Measurements from ENCODE around the gene PCBP3. TPM values are rescaled to one million over a fixed set of nuclear protein-coding genes. Genes with fewer than 3 reads are reported as not detected.

Gene PCBP3
- total RNA-seq, 1 donor from 2014 or later: not detected

DNA sequence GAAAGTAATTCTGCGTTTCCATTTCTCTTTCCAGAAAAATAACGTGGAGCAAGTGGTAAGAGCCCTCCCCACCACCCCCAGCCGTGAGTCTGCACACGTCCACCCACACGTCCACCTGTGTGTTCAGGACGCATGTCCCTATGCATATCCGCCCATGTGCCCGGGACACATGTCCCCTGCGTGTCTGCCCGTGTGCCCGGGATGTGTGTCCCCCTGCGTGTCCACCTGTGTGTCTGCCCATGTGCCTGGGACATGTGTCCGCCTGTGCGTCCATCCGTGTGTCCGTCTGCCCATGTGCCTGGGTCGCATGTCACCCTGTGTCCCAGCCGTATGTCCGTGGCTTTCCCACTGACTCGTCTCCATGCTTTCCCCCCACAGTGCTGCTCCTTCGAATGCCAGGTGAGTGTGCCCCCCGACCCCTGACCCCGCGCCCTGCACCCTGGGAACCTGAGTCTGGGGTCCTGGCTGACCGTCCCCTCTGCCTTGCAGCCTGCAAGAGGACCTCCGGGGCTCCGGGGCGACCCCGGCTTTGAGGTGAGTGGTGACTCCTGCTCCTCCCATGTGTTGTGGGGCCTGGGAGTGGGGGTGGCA is 343.7 kb downstream of the PCBP3 start:
- H3K4me3 ChIP-seq (ENCODE audit: low read depth, low read length): no peak overlapping the region

DNA sequence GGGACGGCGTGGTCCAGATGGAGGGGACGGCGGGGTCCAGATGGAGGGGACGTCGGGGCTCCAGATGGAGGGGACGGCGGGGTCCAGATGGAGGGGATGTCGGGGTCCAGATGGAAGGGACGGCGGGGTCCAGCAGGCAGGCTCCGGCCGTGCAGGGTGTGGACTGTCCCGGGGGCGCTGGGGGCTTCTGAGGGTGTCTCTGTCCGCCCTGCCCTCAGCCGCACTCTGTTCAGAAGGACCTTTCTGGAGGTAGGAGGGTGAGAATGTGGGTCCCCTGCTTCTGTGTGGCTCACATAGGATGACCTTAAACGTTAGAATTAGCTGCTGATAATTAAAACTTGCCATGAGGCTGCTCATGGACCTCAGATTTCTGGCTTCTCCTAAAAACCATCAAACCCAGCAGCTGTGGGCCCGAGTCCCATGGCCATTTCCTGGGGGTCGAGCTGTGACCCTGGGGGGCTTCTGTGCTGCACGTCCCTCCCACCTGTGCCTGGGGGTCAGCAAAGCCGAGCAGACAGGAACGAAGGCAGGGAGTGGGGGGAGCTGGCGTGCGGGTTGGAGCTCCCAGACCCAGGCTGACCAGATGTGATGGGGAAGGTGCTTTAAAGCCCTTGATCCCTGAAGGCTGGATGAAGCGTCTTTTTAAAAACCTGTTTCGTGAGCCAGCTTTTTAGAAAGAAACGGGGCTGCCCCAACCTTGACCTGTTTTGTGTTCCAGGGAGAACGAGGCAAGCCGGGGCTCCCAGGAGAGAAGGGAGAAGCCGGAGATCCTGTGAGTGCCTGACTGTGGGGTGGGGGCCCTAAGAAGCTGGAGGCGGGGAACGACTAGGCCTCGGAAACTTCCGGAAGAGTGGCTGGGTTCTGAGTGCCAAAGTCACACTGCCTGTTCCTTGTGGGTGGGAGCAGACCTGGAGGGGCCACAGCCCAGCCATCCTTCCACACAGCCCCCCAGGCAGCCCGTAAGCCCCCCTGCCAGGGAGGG is 345.1 kb downstream of the PCBP3 start:
- TF ChIP-seq, protein P1, sequence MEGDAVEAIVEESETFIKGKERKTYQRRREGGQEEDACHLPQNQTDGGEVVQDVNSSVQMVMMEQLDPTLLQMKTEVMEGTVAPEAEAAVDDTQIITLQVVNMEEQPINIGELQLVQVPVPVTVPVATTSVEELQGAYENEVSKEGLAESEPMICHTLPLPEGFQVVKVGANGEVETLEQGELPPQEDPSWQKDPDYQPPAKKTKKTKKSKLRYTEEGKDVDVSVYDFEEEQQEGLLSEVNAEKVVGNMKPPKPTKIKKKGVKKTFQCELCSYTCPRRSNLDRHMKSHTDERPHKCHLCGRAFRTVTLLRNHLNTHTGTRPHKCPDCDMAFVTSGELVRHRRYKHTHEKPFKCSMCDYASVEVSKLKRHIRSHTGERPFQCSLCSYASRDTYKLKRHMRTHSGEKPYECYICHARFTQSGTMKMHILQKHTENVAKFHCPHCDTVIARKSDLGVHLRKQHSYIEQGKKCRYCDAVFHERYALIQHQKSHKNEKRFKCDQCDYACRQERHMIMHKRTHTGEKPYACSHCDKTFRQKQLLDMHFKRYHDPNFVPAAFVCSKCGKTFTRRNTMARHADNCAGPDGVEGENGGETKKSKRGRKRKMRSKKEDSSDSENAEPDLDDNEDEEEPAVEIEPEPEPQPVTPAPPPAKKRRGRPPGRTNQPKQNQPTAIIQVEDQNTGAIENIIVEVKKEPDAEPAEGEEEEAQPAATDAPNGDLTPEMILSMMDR (conservative IDR thresholded peaks at IDR 0.05; ENCODE audit: low read depth, low read length): no peak
- DNase-seq (ENCODE audit: low read depth): no peak
- H3K4me3 ChIP-seq (ENCODE audit: low read depth, low read length): no peak overlapping the region

More for the DNA sequence above, 343.7 kb downstream of the PCBP3 start:
- TF ChIP-seq, protein P1 (conservative IDR thresholded peaks at IDR 0.05; ENCODE audit: low read depth, low read length): no peak
- DNase-seq (ENCODE audit: low read depth): no peak

DNA sequence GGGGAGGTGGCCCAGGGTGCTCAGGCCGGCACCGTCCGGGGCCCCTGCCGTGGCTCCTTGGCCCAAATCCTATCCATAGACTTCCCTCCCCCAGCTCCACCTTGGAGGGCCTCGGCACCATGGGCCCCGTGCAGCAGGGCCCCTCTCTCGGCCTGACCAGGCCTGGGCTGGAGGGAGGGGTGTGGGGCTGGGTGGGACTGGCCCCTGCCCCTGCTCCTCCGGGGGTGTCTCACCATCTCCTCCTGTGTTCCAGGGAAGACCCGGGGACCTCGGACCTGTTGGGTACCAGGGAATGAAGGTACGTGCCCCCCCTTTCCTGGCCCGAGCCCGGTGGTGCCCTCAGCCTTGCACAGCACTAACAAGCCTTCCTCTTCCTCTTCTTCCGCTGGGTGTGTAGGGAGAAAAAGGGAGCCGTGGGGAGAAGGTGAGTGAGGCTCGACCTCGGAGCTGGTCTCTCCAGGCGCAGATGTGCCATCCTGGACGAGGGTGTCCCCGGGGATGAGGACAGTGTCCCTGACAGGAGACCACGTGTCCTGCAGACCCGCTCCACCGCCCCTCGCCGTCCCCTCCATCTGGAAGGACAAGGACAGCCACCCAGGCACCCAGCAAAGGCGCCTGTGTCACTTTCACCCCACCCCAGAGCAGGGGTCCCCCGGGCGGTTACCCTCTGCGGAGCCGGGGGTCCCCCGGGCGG is 346.0 kb downstream of the PCBP3 start:
- TF ChIP-seq, protein P1 (conservative IDR thresholded peaks at IDR 0.05; ENCODE audit: low read depth, low read length): no peak
- no peak for DNase-seq (ENCODE audit: low read depth)
- H3K4me3 ChIP-seq (ENCODE audit: low read depth, low read length): no peak overlapping the region

DNA sequence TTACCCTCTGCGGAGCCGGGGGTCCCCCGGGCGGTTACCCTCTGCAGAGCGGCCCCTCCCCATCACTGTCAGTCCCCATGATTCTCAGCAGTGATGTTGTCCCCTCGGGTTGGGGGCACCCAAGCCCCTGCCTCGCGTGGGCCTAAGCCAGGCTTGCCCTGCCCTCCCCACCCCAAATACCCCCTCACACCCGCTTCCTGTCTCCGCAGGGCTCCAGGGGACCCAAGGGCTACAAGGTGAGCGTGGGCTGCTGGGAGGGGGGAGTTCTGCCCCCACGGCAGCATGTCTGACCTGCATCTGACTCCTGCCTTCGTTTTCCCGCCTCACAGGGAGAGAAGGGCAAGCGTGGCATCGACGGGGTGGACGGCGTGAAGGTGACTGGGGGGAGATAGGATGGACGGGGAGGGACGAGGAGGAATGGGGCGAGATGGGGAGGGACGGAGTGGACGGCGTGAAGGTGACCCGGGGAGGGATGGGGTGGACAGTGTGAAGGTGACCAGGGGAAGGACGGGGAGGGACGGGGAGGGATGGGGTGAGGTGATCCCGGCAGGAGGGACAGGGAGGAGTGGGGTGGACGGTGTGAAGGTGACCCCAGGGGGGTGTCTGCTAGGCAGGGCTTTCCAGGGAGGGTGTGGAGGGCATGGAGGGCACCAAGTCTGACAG is 346.7 kb downstream of the PCBP3 start:
- TF ChIP-seq, protein P1 (conservative IDR thresholded peaks at IDR 0.05; ENCODE audit: low read depth, low read length): no peak
- no peak for DNase-seq (ENCODE audit: low read depth)
- no peak overlapping the region for H3K4me3 ChIP-seq (ENCODE audit: low read depth, low read length)

DNA sequence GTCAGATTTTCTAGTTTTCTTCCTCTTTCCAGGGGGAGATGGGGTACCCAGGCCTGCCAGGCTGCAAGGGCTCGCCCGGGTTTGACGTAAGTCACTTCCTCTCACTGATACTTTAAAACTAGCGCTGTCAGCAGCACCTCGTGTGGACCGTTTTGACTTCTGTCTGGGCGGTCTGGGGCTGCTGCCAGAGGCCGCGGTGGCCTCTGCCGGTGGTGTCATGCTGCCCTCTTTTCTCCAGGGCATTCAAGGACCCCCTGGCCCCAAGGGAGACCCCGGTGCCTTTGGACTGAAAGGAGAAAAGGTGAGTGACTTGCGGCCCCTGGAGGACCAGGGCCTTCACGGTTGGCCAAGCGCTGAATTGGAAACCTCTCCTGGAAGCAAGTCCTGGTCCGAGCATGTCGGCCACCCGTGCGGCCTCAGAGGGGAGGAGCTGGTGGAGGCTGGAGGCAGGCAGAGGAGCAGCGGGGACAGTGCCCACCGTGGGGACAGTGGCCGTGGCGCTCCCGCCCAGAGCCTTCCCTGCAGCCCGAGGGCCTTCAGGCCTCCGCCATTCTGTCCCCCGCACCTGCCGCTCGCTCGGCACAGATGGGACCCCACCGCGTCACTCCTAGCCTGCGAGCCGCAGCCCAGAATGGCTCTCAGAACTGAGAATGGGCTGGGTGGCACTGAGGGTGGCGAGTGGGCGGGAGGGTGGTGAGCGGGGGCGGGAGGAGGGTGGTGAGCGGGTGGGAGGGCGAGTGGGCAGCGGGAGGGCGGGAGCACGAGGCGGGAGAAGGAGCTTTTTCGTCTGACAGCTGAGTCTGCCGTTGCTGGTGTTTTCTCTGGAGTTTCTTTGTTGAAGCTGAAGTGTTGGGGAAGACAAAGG is 347.4 kb downstream of the PCBP3 start:
- TF ChIP-seq, protein P1 (conservative IDR thresholded peaks at IDR 0.05; ENCODE audit: low read depth, low read length): no peak
- no peak overlapping the region for H3K4me3 ChIP-seq (ENCODE audit: low read depth, low read length)
- DNase-seq (ENCODE audit: low read depth): no peak
